SU-DHL-6 (cell line): ENCODE measurements around the gene MFN2.

Experiments used
- EZH2phosphoT487 ChIP-seq: fragments of 200-600 bp; sonication (generic), shearing (Covaris generic); conservative IDR thresholded peaks from 2 replicates; pipeline ENCODE4 v1.6.1; 2018; ENCODE audit warnings: mild to moderate bottlenecking, antibody characterized with exemption, low read length, moderate library complexity, mixed read lengths
- TF ChIP-seq, protein P1 (sequence below): fragments of 200-600 bp; sonication (generic); IDR thresholded peaks from one replicate; pipeline ENCODE4 v1.5.1; 2017; ENCODE audit warnings: antibody characterized with exemption, mild to moderate bottlenecking, low read length, moderate library complexity; ENCODE audit not compliant: insufficient read depth, poor library complexity, severe bottlenecking

DNA sequence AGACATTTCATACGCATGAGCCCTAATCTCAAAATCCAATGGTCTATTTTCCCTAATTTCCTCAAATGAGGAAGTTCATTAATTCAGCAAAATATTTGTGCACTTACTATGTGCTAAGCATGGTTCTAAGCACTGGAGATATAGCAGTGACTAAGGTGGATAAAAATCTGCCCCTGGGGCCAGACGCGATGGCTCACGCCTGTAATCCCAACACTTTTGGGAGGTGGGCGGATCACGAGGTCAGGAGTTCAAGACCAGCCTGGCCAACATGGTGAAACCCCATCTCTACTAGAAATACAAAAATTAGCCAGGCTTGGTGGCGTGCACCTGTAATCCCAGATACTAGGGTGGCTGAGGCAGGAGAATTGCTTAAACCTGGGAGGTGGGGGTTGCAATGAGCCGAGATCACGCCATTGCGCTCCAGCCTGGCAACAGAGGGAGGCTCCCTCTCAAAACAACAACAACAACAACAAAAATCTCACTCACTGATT is 34.8 kb downstream of the MFN2 start:
- TF ChIP-seq, protein P1, sequence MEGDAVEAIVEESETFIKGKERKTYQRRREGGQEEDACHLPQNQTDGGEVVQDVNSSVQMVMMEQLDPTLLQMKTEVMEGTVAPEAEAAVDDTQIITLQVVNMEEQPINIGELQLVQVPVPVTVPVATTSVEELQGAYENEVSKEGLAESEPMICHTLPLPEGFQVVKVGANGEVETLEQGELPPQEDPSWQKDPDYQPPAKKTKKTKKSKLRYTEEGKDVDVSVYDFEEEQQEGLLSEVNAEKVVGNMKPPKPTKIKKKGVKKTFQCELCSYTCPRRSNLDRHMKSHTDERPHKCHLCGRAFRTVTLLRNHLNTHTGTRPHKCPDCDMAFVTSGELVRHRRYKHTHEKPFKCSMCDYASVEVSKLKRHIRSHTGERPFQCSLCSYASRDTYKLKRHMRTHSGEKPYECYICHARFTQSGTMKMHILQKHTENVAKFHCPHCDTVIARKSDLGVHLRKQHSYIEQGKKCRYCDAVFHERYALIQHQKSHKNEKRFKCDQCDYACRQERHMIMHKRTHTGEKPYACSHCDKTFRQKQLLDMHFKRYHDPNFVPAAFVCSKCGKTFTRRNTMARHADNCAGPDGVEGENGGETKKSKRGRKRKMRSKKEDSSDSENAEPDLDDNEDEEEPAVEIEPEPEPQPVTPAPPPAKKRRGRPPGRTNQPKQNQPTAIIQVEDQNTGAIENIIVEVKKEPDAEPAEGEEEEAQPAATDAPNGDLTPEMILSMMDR = no peak
- TF ChIP-seq EZH2phosphoT487 = no peak
